ENCODE results near the gene PLIN5.
"Not testable (repeated sequence)": the region's sequence is repeated elsewhere in the genome, so short reads cannot be mapped to it uniquely, and the experiment has no call there.

Gene PLIN5

GRCh38 chr19:4573682-4574081 lies 38.7 kb upstream of the PLIN5 start:
- Histone ChIP-seq H3K36me3 (ENCODE audit: insufficient read depth, insufficient read length, low read length) (no peaks in the 10 kb centered on the region), H3K9ac (ENCODE audit: insufficient read length, low read depth) (no peak overlapping the region), H3K4me1 (ENCODE audit: insufficient read depth, insufficient read length) (peaks cover 13% of the 10 kb centered on the region), H3K27me3 (ENCODE audit: insufficient read depth, insufficient read length) (no peaks in the 10 kb centered on the region), H3K9me3 (ENCODE audit: insufficient read depth, low read length) (no peaks in the 10 kb centered on the region), H3K4me3 (ENCODE audit: insufficient read length, low read depth) (no peak overlapping the region)
- no peak for DNase-seq (ENCODE audit: low read depth, low spot score)
- no peak for TF ChIP-seq ZNF274 (IDR thresholded peaks at IDR 0.05; ENCODE audit: low read depth, low read length)
- no peak for TF ChIP-seq SUZ12 (IDR thresholded peaks at IDR 0.05; ENCODE audit: extremely low read depth, insufficient read depth, insufficient read length)
- TF ChIP-seq YY1 (IDR thresholded peaks at IDR 0.05; ENCODE audit: insufficient read depth, insufficient read length), result no peak

GRCh38 chr19:4571305-4571917 lies 36.4 kb upstream of the PLIN5 start:
- Histone ChIP-seq H3K9ac (ENCODE audit: insufficient read length, low read depth) (no peak overlapping the region), H3K4me3 (ENCODE audit: insufficient read length, low read depth) (no peak overlapping the region), H3K4me1 (ENCODE audit: insufficient read depth, insufficient read length) (peaks cover 15% of the 10 kb centered on the region), H3K9me3 (ENCODE audit: insufficient read depth, low read length) (no peaks in the 10 kb centered on the region), H3K27me3 (ENCODE audit: insufficient read depth, insufficient read length) (no peaks in the 10 kb centered on the region), H3K36me3 (ENCODE audit: insufficient read depth, insufficient read length, low read length) (no peaks in the 10 kb centered on the region)
- no peak for TF ChIP-seq YY1 (IDR thresholded peaks at IDR 0.05; ENCODE audit: insufficient read depth, insufficient read length)
- no peak for TF ChIP-seq ZNF274 (IDR thresholded peaks at IDR 0.05; ENCODE audit: low read depth, low read length)
- TF ChIP-seq SUZ12 (IDR thresholded peaks at IDR 0.05; ENCODE audit: extremely low read depth, insufficient read depth, insufficient read length), result no peak
- no peak for DNase-seq (ENCODE audit: low read depth, low spot score)

- Histone ChIP-seq H3K4me1 (ENCODE audit: insufficient read depth, insufficient read length) (peaks cover 13% of the 10 kb centered on the region), H3K36me3 (ENCODE audit: insufficient read depth, insufficient read length, low read length) (no peaks in the 10 kb centered on the region), H3K9me3 (ENCODE audit: insufficient read depth, low read length) (no peaks in the 10 kb centered on the region), H3K9ac (ENCODE audit: insufficient read length, low read depth) (no peak overlapping the region), H3K4me3 (ENCODE audit: insufficient read length, low read depth) (no peak overlapping the region), H3K27me3 (ENCODE audit: insufficient read depth, insufficient read length) (no peaks in the 10 kb centered on the region)
- TF ChIP-seq SUZ12 (IDR thresholded peaks at IDR 0.05; ENCODE audit: extremely low read depth, insufficient read depth, insufficient read length), result no peak
- DNase-seq (ENCODE audit: low read depth, low spot score), result no peak
These were observed 35.9 kb upstream of the PLIN5 start for GRCh38 chr19:4570916-4571304.

- TF ChIP-seq YY1 (IDR thresholded peaks at IDR 0.05; ENCODE audit: insufficient read depth, insufficient read length) (no peak), SUZ12 (IDR thresholded peaks at IDR 0.05; ENCODE audit: extremely low read depth, insufficient read depth, insufficient read length) (no peak), ZNF274 (IDR thresholded peaks at IDR 0.05; ENCODE audit: low read depth, low read length) (no peak)
- Histone ChIP-seq H3K9ac (ENCODE audit: insufficient read length, low read depth) (no peak overlapping the region), H3K4me1 (ENCODE audit: insufficient read depth, insufficient read length) (peaks cover 8% of the 10 kb centered on the region), H3K4me3 (ENCODE audit: insufficient read length, low read depth) (no peak overlapping the region), H3K9me3 (ENCODE audit: insufficient read depth, low read length) (no peaks in the 10 kb centered on the region), H3K27me3 (ENCODE audit: insufficient read depth, insufficient read length) (no peaks in the 10 kb centered on the region), H3K36me3 (ENCODE audit: insufficient read depth, insufficient read length, low read length) (no peaks in the 10 kb centered on the region)
- DNase-seq (ENCODE audit: low read depth, low spot score), result no peak
These were observed 35.4 kb upstream of the PLIN5 start for GRCh38 chr19:4570402-4570801.

- Histone ChIP-seq H3K36me3 (ENCODE audit: insufficient read depth, insufficient read length, low read length) (no peaks in the 10 kb centered on the region), H3K9ac (ENCODE audit: insufficient read length, low read depth) (no peak overlapping the region), H3K9me3 (ENCODE audit: insufficient read depth, low read length) (no peaks in the 10 kb centered on the region), H3K27me3 (ENCODE audit: insufficient read depth, insufficient read length) (no peaks in the 10 kb centered on the region), H3K4me3 (ENCODE audit: insufficient read length, low read depth) (no peak overlapping the region), H3K4me1 (ENCODE audit: insufficient read depth, insufficient read length) (peaks cover 7% of the 10 kb centered on the region)
- no peak for DNase-seq (ENCODE audit: low read depth, low spot score)
- TF ChIP-seq YY1 (IDR thresholded peaks at IDR 0.05; ENCODE audit: insufficient read depth, insufficient read length), result no peak
- TF ChIP-seq ZNF274 (IDR thresholded peaks at IDR 0.05; ENCODE audit: low read depth, low read length), result no peak
- no peak for TF ChIP-seq SUZ12 (IDR thresholded peaks at IDR 0.05; ENCODE audit: extremely low read depth, insufficient read depth, insufficient read length)
These were observed 33.9 kb upstream of the PLIN5 start for GRCh38 chr19:4568886-4569285.

- no peak overlapping the region for H3K4me3 ChIP-seq (ENCODE audit: insufficient read length, low read depth)
- H3K4me1 ChIP-seq (ENCODE audit: insufficient read depth, insufficient read length), result peaks cover 7% of the 10 kb centered on the region
- TF ChIP-seq YY1 (IDR thresholded peaks at IDR 0.05; ENCODE audit: insufficient read depth, insufficient read length) (no peak), ZNF274 (IDR thresholded peaks at IDR 0.05; ENCODE audit: low read depth, low read length) (no peak), SUZ12 (IDR thresholded peaks at IDR 0.05; ENCODE audit: extremely low read depth, insufficient read depth, insufficient read length) (no peak)
- no peaks in the 10 kb centered on the region for H3K9me3 ChIP-seq (ENCODE audit: insufficient read depth, low read length)
- peak; percentile 63 for DNase-seq (ENCODE audit: low read depth, low spot score)
- peak overlapping the region; percentile 5 for H3K9ac ChIP-seq (ENCODE audit: insufficient read length, low read depth)
- H3K36me3 ChIP-seq (ENCODE audit: insufficient read depth, insufficient read length, low read length), result no peaks in the 10 kb centered on the region
- no peaks in the 10 kb centered on the region for H3K27me3 ChIP-seq (ENCODE audit: insufficient read depth, insufficient read length)
These were observed 32.6 kb upstream of the PLIN5 start for GRCh38 chr19:4567584-4568071.

GRCh38 chr19:4566402-4567051 lies 31.5 kb upstream of the PLIN5 start:
- H3K27me3 ChIP-seq (ENCODE audit: insufficient read depth, insufficient read length), result no peaks in the 10 kb centered on the region
- no peaks in the 10 kb centered on the region for H3K36me3 ChIP-seq (ENCODE audit: insufficient read depth, insufficient read length, low read length)
- H3K4me1 ChIP-seq (ENCODE audit: insufficient read depth, insufficient read length), result peaks cover 7% of the 10 kb centered on the region
- DNase-seq (ENCODE audit: low read depth, low spot score), result no peak
- TF ChIP-seq YY1 (IDR thresholded peaks at IDR 0.05; ENCODE audit: insufficient read depth, insufficient read length) (no peak), SUZ12 (IDR thresholded peaks at IDR 0.05; ENCODE audit: extremely low read depth, insufficient read depth, insufficient read length) (no peak)
- H3K9me3 ChIP-seq (ENCODE audit: insufficient read depth, low read length), result no peaks in the 10 kb centered on the region
- H3K4me3 ChIP-seq (ENCODE audit: insufficient read length, low read depth), result no peak overlapping the region
- H3K9ac ChIP-seq (ENCODE audit: insufficient read length, low read depth), result peak overlapping the region; percentile 10

GRCh38 chr19:4563562-4563961 lies 28.5 kb upstream of the PLIN5 start:
- H3K4me1 ChIP-seq (ENCODE audit: insufficient read depth, insufficient read length); DNase-seq (ENCODE audit: low read depth, low spot score); H3K4me3 ChIP-seq (ENCODE audit: insufficient read length, low read depth); H3K27me3 ChIP-seq (ENCODE audit: insufficient read depth, insufficient read length); H3K36me3 ChIP-seq (ENCODE audit: insufficient read depth, insufficient read length, low read length); H3K9ac ChIP-seq (ENCODE audit: insufficient read length, low read depth); H3K9me3 ChIP-seq (ENCODE audit: insufficient read depth, low read length): not testable (repeated sequence)

GRCh38 chr19:4562085-4562484 lies 27.1 kb upstream of the PLIN5 start:
- H3K4me1 ChIP-seq (ENCODE audit: insufficient read depth, insufficient read length), result peaks cover 11% of the 10 kb centered on the region
- H3K27me3 ChIP-seq (ENCODE audit: insufficient read depth, insufficient read length); H3K4me3 ChIP-seq (ENCODE audit: insufficient read length, low read depth); H3K9ac ChIP-seq (ENCODE audit: insufficient read length, low read depth); H3K9me3 ChIP-seq (ENCODE audit: insufficient read depth, low read length); H3K36me3 ChIP-seq (ENCODE audit: insufficient read depth, insufficient read length, low read length); DNase-seq (ENCODE audit: low read depth, low spot score): not testable (repeated sequence)
